GM21723 (cell line): ENCODE results near the gene ZNF512B.
"Not testable (repeated sequence)": the region's sequence is repeated elsewhere in the genome, so short reads cannot be mapped to it uniquely, and the experiment has no call there.

Experiments used
- ATAC-seq: cut with Tn5 transposase; IDR thresholded peaks from one replicate; pipeline ENCODE4 v1.9.1; 2021; ENCODE audit warnings: mild to moderate bottlenecking, moderate library complexity; ENCODE audit not compliant: unreplicated experiment

The ZNF512B gene

GRCh38 chr20:63978319-63979228 lies 8.8 kb upstream of the ZNF512B start:
- ATAC-seq: peak; percentile 36

- ATAC-seq: no peak
These were observed 8.1 kb upstream of the ZNF512B start for GRCh38 chr20:63977739-63978276.

GRCh38 chr20:63976980-63977738 lies 7.4 kb upstream of the ZNF512B start:
- no peak for ATAC-seq

- ATAC-seq: not testable (repeated sequence)
These were observed 6.8 kb upstream of the ZNF512B start for GRCh38 chr20:63976511-63976910.

GRCh38 chr20:63974402-63975200 lies 4.9 kb upstream of the ZNF512B start:
- no peak for ATAC-seq

GRCh38 chr20:63973636-63974401 lies 4.1 kb upstream of the ZNF512B start:
- no peak for ATAC-seq

GRCh38 chr20:63973160-63973479 lies 3.4 kb upstream of the ZNF512B start:
- no peak for ATAC-seq

- ATAC-seq: no peak
These were observed 2.8 kb upstream of the ZNF512B start for GRCh38 chr20:63972312-63973159.

GRCh38 chr20:63971960-63972311 lies 2.2 kb upstream of the ZNF512B start:
- ATAC-seq: not testable (repeated sequence)

- ATAC-seq: no peak
These were observed 1.1 kb upstream of the ZNF512B start for GRCh38 chr20:63970714-63971431.

GRCh38 chr20:63968928-63969760 lies 586 bp downstream of the ZNF512B start:
- no peak for ATAC-seq

GRCh38 chr20:63968136-63968927 lies 1.4 kb downstream of the ZNF512B start:
- no peak for ATAC-seq

- ATAC-seq: no peak
These were observed 2.2 kb downstream of the ZNF512B start for GRCh38 chr20:63967330-63968135.

- ATAC-seq: no peak
These were observed 2.8 kb downstream of the ZNF512B start for GRCh38 chr20:63966944-63967322.

GRCh38 chr20:63966172-63966943 lies 3.4 kb downstream of the ZNF512B start:
- no peak for ATAC-seq

GRCh38 chr20:63964412-63964811 lies 5.3 kb downstream of the ZNF512B start:
- ATAC-seq: no peak
